Left ventricle myocardium inferior (tissue), 1 donor: ENCODE data around the gene NKX6-2. TPM values are rescaled to one million over a fixed set of nuclear protein-coding genes. Genes with fewer than 3 reads are reported as not detected.
"Not testable (repeated sequence)": the region's sequence is repeated elsewhere in the genome, so short reads cannot be mapped to it uniquely, and the experiment has no call there.

Experiments
- DNase-seq: peaks from one replicate; pipeline ENCODE4 v3.0.0-alpha.2; 2020
- H3K27ac ChIP-seq: fragments of 200-600 bp; replicated peaks from 2 replicates; pipeline ENCODE4 v1.8.0; 2021
- H3K27me3 ChIP-seq: fragments of 200-600 bp; 2 replicates; pipeline ENCODE4 v1.8.0; 2021; ENCODE audit warnings: low read depth
- H3K36me3 ChIP-seq: fragments of 200-600 bp; 2 replicates; pipeline ENCODE4 v1.8.0; 2021
- H3K4me1 ChIP-seq: fragments of 200-600 bp; 2 replicates; pipeline ENCODE4 v1.8.0; 2021
- H3K4me3 ChIP-seq: fragments of 200-600 bp; 2 replicates; pipeline ENCODE4 v1.8.0; 2021; ENCODE audit warnings: mild to moderate bottlenecking, moderate library complexity
- H3K9me3 ChIP-seq: fragments of 200-600 bp; replicated peaks from 2 replicates; pipeline ENCODE4 v1.8.0; 2021
- intact Hi-C: fragments of 100-400 bp; cut with micrococcal nuclease; formaldehyde crosslinking; loops from one replicate; pipeline ENCODE4 v1.11.0; 2022
- total RNA-seq: library from RNA; stranded (reverse); fragmentation: NEBNext Ultra II Directional; extraction: Animal tissue kit (Norgen Biotek cat#: 25700); gene quantifications from one replicate; pipeline ENCODE4 v1.2.1, GENCODE V29; 2021
- TF ChIP-seq, protein P1 (sequence below): fragments of 200-600 bp; IDR thresholded peaks from 2 replicates; pipeline ENCODE4 v1.8.0; 2021; ENCODE audit warnings: antibody characterized with exemption, mild to moderate bottlenecking, borderline replicate concordance
- donor health status: DM: no; HTN: yes; CAD: no; lungs with severe emphysema.

NKX6-2 gene
- total RNA-seq, 1 donor from 2014 or later: not detected

DNA sequence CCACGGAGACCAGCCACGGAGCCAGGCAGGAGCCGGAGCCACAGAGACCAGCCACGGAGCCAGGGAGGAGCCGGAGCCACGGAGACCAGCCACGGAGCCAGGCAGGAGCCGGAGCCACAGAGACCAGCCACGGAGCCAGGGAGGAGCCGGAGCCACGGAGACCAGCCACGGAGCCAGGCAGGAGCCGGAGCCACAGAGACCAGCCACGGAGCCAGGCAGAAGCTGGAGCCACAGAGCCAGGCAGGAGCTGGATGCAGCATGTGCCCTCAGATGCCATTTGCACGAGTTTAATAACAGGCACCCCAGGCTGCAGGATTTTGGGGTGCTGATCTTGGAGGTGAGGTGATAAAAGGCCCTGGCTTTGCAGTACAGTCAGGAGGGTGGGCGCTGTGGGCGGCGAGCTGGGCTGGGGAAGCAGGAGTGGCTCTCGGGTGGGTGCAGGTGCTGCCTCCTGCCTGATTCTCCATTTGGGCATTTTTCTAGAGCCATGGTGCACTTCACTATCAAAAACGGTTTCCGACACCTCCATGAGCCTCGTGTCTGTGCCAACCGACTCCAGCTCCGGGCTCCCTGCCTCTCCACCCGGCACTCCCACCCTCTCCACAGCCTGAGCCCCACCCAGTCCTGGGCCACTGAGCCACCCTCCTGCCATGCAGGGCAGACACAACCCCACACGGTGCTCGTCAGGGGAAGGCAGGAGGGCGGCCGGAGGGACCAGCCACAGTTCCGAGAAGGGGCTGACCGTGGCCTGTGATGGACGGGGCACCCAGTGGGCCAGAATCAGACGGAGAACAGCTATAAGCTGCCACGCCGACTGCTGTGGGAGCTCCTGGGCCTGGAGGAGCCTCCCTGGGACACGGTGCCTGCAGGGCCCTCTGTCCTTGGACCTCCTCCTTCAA lies 40.8 kb upstream of the NKX6-2 start:
- no peaks in the 10 kb centered on the region for H3K36me3 ChIP-seq
- DNase-seq: no peak

DNA sequence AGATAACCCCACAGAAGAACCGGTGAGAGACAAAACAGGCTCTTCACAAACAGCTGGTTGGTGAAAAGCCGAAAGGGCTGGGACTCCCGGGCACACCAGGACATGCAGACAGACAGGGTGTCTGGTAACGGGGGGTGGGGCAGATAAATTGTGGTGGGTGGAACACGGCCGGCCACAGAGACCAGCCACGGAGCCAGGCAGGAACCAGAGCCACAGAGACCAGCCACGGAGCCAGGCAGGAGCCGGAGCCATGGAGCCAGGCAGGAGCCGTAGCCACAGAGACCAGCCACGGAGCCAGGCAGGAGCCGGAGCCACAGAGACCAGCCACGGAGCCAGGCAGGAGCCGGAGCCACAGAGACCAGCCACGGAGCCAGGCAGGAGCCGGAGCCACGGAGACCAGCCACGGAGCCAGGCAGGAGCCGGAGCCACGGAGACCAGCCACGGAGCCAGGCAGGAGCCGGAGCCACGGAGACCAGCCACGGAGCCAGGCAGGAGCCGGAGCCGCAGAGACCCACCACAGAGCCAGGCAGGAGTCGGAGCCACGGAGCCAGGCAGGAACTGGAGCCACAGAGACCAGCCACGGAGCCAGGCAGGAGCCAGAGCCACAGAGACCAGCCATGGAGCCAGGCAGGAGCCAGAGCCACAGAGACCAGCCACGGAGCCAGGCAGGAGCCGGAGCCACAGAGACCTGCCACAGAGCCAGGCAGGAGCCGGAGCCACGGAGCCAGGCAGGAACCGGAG lies 40.0 kb upstream of the NKX6-2 start:
- H3K27me3 ChIP-seq: peaks cover 31% of the 10 kb centered on the region
- H3K4me1 ChIP-seq, H3K4me3 ChIP-seq, intact Hi-C loops, H3K27ac ChIP-seq, H3K9me3 ChIP-seq, DNase-seq, H3K36me3 ChIP-seq: not testable (repeated sequence)

More for the DNA sequence above, 40.8 kb upstream of the NKX6-2 start:
- TF ChIP-seq, protein P1, sequence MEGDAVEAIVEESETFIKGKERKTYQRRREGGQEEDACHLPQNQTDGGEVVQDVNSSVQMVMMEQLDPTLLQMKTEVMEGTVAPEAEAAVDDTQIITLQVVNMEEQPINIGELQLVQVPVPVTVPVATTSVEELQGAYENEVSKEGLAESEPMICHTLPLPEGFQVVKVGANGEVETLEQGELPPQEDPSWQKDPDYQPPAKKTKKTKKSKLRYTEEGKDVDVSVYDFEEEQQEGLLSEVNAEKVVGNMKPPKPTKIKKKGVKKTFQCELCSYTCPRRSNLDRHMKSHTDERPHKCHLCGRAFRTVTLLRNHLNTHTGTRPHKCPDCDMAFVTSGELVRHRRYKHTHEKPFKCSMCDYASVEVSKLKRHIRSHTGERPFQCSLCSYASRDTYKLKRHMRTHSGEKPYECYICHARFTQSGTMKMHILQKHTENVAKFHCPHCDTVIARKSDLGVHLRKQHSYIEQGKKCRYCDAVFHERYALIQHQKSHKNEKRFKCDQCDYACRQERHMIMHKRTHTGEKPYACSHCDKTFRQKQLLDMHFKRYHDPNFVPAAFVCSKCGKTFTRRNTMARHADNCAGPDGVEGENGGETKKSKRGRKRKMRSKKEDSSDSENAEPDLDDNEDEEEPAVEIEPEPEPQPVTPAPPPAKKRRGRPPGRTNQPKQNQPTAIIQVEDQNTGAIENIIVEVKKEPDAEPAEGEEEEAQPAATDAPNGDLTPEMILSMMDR: no peak
- Histone ChIP-seq H3K9me3 (no peaks in the 10 kb centered on the region), H3K4me1 (no peaks in the 10 kb centered on the region), H3K4me3 (no peak overlapping the region), H3K27me3 (peaks cover 38% of the 10 kb centered on the region), H3K27ac (no peak overlapping the region)
- intact Hi-C loops: no loop called here

DNA sequence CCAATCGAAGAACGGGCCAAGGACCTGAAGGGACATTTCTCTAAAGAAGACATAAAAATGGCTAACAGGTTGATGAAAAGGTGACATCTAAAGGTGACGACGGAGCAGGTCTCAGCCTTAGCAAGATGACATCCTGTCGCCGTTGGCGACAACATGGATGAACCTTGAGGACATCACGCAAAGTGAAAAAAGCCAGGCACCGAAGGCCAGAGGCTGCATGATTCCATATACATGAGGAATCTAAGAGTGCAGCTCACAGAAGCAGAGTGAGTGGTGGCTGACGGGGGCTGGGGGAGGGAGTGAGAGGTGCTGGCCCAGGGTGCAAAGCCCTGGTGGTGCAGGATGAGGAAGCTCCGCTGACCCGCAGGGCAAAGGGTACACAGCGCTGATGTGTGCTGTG lies 34.1 kb upstream of the NKX6-2 start:
- Histone ChIP-seq H3K36me3 (no peaks in the 10 kb centered on the region), H3K9me3 (peaks cover 11% of the 10 kb centered on the region), H3K27ac (no peak overlapping the region), H3K27me3 (peaks cover 48% of the 10 kb centered on the region), H3K4me1 (no peaks in the 10 kb centered on the region), H3K4me3 (no peak overlapping the region)
- no peak for DNase-seq
- intact Hi-C loops: no loop called here
- TF ChIP-seq, protein P1: no peak

DNA sequence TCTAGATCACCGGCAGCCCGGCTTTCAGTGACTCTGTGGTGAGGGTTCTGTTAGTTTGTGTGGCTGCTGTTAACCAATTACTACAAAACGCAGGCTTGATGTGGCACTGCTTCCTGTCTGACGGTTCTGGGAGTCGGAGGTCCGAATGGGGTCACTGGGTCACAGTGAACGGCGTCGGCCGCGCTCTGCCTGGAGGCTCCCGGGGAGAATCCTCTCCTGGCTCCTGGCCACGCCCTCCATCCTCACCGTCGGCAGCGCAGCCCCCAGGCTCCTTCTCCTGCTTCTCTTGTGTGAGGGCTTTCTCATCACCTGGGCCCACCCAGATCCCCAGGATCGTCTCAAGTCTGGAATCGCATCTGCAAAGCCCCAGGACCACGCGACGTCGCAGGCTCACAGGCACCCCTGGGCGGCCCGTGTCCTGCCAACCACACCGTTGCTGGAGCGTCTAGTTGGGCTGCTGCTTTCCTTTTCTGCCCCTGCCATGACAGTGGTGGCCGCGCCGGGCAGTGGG lies 31.8 kb upstream of the NKX6-2 start:
- Histone ChIP-seq H3K36me3 (no peaks in the 10 kb centered on the region), H3K4me3 (no peak overlapping the region), H3K4me1 (no peaks in the 10 kb centered on the region), H3K9me3 (peaks cover 11% of the 10 kb centered on the region), H3K27me3 (peaks cover 67% of the 10 kb centered on the region), H3K27ac (no peak overlapping the region)
- TF ChIP-seq, protein P1: no peak
- intact Hi-C loops: no loop called here
- DNase-seq: no peak

DNA sequence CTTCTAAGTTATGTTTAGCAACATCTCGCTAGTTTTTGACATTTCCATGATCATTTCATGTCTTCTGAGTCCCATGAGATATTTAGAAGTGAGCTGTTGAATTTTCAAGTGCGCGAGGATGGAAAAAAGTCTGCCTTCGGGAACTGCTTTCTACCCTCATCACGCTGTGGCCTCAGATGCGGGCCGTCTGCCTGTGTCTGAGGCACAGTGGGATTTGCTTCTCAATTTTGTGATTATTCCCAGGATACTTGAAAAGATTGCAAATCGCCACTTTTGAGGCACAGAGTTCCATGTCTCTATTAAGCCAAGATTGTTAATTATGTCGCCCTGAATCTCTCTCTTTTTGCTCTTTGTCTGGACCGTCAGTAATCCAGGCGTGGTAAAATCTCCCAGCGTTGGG lies 30.8 kb upstream of the NKX6-2 start:
- Histone ChIP-seq H3K4me1 (no peaks in the 10 kb centered on the region), H3K27ac (no peak overlapping the region), H3K27me3 (peaks cover 78% of the 10 kb centered on the region), H3K9me3 (peaks cover 11% of the 10 kb centered on the region), H3K4me3 (no peak overlapping the region), H3K36me3 (no peaks in the 10 kb centered on the region)
- TF ChIP-seq, protein P1: no peak
- DNase-seq: no peak
- intact Hi-C loops: no loop called here
